Stimulated activated naive CD8-positive, alpha-beta T cell treated with anti-CD3 and anti-CD28 coated beads, Interleukin-15, Interleukin-2, amounts not matched to agents 100 U/mL and 50 U/mL, for 24 hours (primary cell): ENCODE measurements around the gene UBFD1.
A peak's percentile ranks its signal among the peaks of the same experiment; 100 is the strongest.
"Not testable (repeated sequence)": the region's sequence is repeated elsewhere in the genome, so short reads cannot be mapped to it uniquely, and the experiment has no call there.

ENCODE experiments used
- ATAC-seq: fragments of 150-1000 bp; cut with Tn5 transposase; one replicate; pipeline ENCODE4 v1.10.0; 2021
- DNase-seq: peaks from one replicate; pipeline ENCODE4 v3.0.0; 2021

The UBFD1 gene

DNA sequence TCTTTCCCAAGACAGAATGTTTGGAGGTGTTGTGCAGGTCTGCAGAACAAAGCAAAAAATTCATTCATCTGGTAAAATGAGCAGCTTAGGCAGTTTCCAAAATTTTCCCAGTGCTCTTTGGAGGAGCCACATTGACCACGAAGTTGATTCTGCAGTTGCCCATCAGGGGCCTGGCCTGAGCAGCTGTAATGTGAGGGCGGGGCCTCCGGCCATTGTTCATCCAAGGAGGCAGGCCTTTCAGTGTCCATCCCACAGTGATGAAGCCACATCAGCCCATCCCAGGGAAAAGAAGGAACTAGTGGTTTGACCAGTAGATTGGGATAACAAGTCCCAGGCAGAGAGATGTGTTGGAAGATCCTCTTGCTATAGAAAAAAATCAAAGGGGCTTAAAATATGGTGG, 10.1 kb downstream of the UBFD1 start:
- ATAC-seq = no peak
- DNase-seq = no peak

DNA sequence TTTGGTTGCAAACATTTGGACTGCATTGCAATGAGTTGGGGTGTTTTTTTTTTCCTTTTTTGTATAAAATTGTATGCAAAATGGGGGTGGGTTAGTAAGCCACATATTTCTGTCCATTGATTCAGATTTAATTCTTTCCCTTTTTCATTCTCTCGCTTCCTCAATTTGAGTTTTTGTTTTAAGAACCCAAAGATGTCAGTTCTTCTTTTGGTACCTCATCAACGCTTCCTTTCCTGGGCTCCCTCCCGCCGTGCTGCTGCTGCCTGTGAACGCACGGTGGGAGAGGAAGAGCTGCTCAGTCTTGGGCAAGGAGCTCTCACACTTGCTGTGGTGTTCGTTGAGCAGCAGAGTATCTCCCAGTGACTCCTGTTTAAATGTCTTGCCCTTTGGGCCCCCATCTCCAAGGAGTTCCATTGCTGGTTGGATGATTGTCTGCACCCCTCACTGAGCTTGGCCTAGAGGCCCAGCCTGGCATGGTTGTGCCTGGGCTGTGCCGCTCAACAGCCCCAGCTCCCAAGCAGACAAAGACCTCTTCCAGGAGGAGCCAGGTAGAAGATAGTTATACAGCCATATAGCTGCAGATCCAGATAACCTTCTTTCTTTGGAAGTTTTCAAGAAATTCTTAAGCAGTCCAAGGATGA, 13.6 kb downstream of the UBFD1 start:
- ATAC-seq (no peak), DNase-seq (no peak)

DNA sequence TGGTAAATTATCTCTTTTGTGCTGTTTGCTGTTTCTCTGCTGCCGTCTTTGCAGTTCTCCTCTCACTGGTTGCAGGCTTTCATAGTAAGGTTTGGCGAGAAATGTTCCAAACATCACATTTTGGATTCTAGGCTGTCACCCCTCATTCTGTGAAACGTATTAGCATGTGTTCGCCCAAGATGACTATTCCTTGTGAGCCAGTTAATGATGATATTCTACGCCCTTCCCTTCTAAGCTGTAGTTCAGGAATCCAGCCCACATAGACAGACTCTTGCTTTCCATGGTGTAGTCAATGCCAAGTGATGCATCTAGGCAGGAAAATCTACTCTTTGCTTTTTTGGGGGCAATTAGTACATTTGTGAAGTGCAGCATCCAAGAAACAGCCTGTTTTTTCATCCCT, 14.4 kb downstream of the UBFD1 start:
- ATAC-seq = no peak
- DNase-seq = no peak

DNA sequence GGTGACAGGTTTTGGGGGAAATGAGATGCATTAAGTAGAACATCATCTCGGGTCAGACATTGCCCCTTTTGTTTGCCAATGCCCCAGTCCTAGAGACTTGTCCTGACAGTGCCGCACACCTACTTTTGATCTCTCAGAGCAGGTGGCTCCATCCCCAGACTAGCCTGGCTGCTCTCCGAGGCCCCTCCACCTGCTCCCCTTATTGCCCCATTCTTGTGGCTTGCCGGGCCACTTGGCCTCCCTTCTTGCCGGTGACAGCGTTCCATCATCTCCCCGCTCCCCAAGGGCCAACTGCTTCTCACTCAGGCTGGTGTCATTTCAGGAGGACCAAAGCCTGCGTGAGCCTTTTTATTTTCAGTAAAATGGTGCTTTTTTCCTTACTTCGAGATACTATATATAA, 14.9 kb downstream of the UBFD1 start:
- no peak for DNase-seq
- ATAC-seq = no peak

DNA sequence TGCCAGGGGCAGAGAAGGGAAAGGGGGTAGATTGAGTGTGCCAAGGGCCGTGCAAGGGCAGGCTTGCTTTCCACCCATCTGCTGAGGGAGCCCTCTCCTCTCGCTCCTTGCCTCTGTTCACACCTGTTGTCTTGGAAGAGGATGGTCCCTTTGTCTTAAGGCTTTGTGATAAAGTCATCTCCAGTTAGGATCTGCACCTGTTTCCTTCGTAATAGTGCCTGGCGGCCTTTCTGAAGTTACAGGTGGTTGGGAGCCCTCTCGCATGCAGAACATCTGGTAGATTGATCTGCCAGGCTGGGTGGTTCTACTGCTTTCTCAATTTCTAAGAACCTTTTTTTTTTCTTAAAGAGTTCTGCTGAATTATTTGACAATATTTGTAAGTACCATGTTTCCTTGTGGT, 16.3 kb downstream of the UBFD1 start:
- DNase-seq = no peak
- no peak for ATAC-seq

DNA sequence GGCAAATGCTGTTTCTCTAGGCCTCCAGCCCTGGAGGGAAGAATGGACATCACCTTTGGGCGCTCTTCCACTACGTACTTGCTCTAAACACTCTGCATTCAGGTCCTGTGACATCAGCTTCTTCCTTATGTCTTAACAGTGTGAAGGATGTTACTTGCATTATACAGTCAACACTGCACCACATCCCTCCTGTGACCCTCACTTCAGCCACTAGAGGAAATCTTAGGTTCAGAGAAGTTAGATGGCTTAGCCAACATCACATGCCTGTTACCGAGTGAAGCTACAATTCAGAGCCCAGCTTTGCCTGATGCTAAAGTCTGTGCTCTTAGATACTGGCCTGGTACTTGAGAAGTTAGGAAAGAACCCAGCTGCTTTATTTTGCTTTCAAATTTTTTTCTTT, 18.3 kb downstream of the UBFD1 start:
- DNase-seq (no peak), ATAC-seq (peak; percentile 28)

DNA sequence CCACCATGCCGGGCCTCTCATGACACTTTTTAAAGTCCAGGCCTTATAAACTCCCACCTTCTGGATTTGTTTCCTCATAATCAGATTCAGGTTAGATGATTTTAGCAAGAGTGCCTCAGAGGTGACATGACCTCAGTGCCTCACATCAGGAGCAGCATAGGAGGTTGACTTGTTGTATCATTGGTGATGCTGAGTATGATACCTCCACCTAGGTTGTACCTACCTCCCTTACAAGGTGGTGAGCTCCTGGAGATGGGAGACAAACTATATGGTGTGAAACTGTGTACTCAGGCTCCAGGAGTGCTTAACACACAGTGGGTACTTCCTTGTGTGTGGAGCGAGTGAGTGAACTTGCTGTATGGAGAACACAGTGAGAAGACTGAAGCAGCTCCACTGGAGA, 20.0 kb downstream of the UBFD1 start:
- DNase-seq = no peak
- no peak for ATAC-seq

DNA sequence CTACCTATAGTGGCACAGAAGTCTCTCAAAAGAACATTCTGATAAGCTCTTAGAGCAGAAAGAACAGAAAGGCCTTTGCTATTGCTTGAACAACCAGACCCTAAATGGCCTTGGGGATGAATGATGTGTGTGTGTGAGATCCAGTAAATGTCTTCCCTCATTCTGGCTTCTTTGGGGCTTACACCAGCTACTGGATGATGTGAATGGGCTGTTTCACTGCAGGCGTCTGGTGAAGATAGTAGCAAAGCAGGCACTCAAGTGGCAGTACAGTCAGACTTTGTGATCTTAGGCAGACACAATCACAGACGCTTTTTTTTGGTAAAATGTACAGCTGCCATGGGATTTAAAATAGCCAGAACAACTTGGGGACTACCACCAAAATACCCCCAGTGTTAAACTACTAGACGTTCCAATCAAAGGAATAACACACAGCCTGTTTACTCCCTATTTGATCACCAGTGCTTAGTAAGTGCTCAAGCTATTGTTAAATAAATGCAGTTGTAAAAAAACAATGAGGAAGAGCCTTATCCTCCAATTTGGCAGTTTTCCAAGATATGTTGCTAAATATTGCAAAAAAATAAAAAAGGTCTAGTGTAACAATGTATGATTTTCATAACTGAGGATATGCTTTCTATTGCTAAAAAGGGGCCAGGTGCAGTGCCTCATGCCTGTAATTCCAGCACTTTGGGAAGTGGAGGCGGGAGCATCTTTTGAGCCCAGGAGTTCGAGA, 20.7 kb downstream of the UBFD1 start:
- ATAC-seq (no peak), DNase-seq (no peak)

DNA sequence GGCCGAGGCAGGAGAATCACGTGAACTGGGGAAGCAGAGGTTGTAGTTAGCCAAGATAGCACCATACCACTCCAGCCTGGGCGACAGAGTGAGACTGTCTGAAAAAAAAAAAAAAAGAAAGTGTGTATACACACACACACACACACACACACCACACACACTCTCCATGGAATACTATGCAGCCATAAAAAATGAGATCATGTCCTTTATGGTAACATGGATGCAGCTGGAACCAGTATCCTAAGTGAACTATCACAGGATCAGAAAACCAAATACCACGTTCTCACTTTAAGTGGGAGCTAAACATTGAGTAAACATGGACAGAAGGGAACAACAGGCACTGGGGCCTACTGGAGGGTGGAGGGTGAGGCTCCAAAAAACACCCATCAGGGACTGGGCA, 21.8 kb downstream of the UBFD1 start:
- DNase-seq (no peak), ATAC-seq (no peak)

DNA sequence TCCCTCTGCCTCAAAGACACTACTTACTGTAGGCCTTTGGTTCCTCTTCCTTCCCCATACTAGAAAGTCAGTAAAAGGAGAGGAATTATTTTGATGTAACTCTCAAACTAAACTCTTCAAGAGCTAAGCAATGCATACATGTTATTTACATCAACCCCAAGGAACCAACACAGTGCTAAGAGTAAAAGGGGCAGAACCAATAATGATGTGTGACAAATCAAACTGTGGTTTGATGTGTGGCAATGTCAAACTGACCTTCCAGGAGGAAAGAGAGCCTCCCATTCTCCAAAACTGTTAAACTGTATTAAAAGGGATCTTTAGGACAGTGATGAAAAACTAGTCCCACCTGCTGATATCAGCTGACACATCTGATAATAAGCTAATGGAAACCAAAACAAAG, 22.9 kb downstream of the UBFD1 start:
- ATAC-seq = no peak

DNA sequence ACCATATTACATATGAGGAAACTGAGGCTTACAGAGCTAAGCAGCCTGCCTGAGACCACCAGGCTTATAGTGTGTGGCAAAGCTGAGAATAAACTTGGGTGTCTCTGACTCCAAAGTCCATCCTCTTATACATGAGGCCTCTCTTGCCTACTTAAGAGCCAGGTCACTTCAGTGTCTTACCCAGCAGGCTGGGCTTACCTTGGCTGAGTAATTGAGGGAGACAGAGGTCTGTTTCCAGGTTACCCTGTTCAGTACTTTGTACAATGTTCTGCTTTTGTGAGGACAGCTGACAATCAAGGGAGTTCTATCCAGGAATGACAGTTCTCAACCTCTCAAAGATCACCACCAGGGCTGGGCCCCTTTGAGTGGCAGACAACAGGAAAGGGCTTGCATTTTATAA, 24.2 kb downstream of the UBFD1 start:
- no peak for DNase-seq
- no peak for ATAC-seq

More for the DNA sequence above, 22.9 kb downstream of the UBFD1 start:
- no peak for DNase-seq

DNA sequence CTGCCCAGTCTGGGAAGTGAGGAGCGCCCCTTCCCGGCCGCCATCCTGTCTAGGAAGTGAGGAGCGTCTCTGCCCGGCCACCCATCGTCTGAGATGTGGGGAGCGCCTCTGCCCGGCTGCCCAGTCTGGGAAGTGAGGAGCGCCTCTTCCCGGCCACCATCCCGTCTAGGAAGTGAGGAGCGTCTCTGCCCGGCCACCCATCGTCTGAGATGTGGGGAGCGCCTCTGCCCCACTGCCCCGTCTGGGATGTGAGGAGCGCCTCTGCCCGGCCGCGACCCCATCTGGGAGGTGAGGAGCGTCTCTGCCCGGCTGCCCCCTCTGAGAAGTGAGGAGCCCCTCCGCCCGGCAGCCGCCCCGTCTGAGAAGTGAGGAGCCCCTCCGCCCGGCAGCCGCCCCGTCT, 25.7 kb downstream of the UBFD1 start:
- DNase-seq, ATAC-seq: not testable (repeated sequence)

DNA sequence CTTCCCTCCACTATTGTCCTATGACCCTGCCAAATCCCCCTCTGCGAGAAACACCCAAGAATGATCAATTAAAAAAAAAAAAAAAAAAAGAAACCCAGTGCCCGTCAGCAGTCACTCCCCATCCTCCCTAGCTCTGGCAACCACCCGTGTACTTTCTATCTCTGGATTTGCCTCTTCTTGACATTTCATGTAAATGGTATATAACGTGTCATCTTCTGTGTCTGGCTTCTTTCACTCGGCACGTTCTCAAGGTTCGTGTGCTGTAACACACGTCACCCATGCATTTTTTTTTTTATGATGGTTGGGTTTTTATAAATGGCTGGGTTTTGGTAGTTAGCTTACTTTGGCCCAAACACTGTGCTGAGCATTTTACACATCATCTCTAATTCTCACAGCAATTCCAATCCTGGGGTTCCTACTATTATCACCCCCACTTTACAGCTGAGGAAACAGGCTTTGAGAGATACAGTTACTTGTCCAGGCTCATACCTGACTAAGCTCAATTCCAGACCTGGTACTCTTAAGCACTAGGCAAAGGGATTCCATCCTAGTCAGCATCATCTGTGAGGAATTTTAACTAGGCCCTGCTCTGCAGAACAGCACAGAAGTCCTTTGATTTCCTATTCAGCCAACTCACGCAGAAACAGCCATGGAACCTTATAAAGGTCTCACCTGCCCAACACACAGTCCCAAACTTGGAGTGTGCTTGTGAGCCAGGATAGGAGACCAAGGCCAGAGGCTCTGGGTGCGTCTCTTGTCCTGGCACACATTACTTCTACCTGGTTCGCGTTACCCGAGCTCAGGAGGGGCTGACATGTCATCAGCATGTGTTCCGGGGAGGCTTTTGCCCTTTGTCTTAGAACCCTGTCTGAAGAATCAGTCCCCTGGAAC, 26.9 kb downstream of the UBFD1 start:
- DNase-seq (no peak), ATAC-seq (no peak)

DNA sequence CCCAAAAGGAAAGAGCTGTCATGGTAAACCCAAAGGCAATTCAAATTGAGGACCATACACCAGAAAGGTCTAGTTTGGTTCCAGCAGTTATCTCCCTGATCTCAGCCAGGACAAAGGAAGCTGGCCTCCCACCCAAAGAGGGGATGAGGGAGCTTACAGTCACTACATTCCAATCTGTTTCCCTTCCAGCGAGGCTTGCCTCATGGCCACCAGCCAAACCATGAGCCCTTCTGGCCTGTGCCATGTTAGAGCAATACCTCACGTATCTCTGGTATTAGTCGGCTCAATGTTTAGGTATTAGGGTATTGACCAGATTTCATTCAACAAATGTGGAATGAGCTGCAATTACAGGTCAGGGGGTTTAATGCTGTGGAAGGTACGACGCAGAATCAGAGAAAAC, 30.2 kb downstream of the UBFD1 start:
- DNase-seq (no peak), ATAC-seq (no peak)

DNA sequence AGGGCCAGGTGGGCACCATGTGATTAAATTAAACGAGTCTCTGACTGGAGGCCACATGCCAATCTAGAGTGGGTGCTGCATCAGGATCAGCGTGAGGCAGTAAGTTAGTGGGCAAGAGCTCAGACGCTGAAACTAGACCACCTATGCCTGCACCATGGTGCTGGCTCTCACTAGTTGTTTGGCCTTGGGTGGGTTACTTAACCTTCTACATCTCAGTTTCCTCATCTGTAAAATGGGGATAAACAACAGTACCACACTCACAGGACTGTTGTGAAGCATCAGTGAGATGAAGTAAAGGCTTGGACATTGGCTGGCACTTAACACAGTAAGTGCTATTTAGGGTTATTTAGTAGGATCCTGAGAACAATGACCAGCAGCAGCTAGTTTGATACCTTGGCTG, 32.7 kb downstream of the UBFD1 start:
- ATAC-seq (no peak), DNase-seq (no peak)

DNA sequence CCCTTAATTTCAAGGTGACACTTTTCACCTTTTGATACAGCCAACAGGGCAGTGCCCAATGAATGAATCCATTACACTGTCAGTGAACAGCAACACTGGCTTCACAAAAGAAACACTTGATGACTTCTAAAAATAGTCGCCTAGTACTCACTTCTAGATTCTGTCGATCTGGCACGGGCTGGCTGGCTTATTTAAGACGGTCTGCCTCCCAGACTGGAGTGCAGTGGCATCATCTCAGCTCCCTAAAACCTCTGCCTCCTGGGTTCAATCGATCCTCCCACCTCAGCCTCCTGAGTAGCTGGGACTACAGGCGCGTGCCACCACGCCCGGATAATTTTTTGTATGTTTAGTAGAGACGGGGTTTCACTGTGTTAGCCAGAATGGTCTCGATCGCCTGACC, 36.7 kb downstream of the UBFD1 start:
- DNase-seq (no peak), ATAC-seq (no peak)

DNA sequence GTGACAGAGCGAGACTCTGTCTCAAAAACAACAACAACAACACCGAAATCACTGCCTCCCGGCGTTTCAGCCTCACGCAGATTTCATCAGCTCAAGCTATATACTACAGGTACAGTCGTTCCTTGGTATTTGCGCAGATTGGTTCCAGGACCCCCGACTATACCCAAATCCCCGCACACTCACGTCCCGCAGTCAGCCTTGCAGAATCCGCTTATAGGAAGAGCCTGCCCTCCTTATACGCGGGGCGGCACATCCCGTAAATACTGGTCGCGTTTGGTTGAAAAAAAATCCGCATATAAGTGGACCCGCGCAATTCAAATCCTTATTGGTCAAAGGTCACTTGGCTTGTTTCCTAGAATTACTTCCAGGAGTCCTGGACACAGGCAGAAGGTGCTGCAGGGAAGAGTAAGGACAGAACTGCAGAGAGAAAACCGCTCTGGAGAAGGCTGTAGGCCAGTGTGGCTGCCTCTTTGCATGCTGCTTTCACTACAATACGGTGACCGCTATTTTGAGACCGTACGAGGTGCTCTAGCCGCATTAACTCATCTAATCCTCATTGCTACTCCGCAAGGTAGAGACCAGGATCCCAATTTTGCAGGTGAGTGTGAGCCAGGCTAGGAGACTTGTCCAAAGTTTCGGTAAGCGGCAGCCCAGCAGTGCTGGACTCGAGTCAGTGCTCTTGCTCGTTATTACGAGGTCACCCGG, 37.9 kb downstream of the UBFD1 start:
- ATAC-seq = no peak
- no peak for DNase-seq

DNA sequence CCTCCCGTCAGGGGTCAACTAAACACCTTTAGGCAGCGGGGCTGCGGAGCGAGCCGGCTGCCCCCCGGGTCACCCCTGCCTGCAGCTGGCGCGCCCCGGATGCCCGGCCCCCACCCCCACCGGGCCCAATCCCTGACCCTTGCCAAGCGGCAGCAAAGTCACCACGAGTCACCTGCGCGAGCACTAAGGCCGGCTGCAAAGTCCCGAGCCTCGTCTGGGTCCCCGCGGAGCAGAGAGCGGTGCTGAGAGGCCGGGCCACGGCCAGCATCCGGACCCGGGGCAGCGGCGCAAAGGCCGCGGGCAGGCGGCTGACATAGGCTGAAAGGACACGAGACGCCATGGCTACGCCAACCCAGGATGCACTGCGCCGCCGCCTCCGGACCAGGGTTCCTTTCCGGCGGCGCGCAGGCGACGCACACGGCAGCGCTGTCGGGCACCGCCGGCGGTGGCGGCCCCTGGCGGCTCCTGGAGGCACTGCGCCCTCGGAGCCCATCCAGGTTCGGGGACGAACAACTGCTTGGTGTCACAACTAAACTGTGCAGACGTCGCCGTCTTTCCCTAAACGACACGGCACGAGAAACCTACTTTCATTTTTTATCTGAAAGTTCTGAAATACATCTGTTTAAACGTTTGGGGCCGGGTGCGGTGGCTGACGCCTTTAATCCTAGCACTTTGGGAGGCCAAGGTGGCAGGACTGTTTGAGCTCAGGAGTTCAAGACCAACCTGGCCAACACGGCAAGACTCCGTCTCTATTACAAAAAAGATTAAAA, 38.6 kb downstream of the UBFD1 start, which contains the start of gene NDUFAB1:
Gene NDUFAB1 (minus strand): TSS at position 366 of the 770 bp plus-strand sequence. CDS start 26 bp downstream, at position 340.
- peak; percentile 94 for DNase-seq
- peak; percentile 97 for ATAC-seq

DNA sequence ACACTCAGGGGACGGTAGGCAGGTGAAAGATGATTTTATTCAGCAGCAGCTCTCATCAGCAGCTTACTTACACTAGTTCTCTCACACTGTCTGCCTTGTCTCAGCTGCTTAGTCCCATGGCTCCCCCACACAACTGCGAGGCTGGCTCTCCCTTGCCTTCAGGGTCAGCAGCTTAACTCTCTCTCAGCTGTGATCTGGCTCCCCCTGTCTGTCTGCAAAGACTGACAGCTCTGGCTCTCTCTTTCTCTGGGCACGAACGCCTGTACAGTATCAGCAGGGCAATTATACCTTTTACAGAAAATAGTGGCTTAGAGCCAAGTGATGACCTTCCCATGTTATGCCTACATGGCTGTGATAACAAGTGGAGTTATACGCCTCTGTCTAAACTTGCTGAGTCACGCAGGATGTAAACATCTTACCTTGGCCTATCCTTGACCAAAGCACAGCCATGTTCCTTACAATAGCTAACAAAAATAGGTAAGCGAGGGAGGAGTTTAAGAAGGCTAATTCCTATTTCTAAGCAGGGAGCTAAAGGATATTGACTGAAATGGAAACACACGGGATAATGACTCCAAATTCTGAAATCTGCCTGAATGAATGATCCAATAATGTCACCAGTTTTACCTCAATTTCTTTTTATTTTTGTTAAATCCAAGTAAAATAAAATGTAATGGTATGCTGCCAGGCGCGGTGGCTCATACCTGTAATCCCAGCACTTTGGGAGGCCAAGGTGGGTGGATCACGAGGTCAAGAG, 39.7 kb downstream of the UBFD1 start:
- DNase-seq = peak; percentile 24

DNA sequence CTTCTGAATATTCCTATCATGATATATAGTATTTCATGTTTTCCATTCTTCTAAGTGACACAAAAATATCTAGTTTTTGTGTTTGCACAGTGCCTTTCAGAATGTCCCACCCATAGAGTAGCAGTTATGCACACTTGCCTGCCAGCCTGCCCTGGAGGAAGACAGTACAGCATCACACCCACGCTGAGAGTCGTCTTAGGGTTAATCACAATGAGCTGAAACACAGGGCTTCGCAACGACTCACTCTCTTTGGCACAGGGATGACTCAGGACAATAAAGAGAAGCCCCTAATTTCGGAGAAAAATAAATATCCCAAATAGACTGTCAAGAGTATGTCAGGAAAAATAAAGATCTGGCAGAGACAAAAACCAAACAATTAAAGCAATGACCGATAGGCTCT, 50.2 kb downstream of the UBFD1 start:
- no peak for DNase-seq
- no peak for ATAC-seq

More for the DNA sequence above, 39.7 kb downstream of the UBFD1 start:
- no peak for ATAC-seq

DNA sequence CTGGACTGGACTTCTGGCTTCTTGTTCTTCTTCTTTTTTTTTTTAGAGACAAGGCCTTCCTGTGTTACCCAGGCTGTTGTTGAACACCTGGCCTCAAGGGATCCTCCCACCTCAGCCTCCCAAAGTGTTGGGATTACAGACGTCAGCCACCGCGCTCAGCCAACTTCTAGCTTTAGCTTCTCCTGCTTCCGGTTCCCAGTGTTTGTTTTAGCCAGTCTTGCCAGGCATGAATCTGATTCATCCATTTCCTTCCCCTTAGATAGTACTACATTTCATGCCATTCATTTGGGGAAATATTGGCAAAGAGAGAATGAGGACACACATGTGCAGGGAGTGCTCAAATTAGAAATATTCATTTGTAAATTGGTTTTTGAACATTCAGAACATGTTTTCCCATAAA, 50.7 kb downstream of the UBFD1 start:
- ATAC-seq (no peak), DNase-seq (no peak)
